RWPE2 (cell line): ENCODE measurements around the gene OXT.

Experiments
- ATAC-seq: fragments of 200-7000 bp; cut with Tn5 transposase; 3 replicates; pipeline ENCODE4 v1.9.1; 2021; ENCODE audit warnings: low read depth
- DNase-seq: peaks from one replicate; pipeline ENCODE4 v3.0.0-alpha.2; 2020; ENCODE audit warnings: low spot score
- H3K27ac ChIP-seq: fragments of 450-650 bp; 2 replicates; pipeline ENCODE4 v1.5.1; 2017; ENCODE audit warnings: mild to moderate bottlenecking; ENCODE audit not compliant: poor library complexity, severe bottlenecking
- H3K27me3 ChIP-seq: fragments of 250-450 bp; sonication (Bioruptor Pico); 2 replicates; pipeline ENCODE4 v1.5.1; 2021; ENCODE audit warnings: mild to moderate bottlenecking, moderate library complexity; ENCODE audit not compliant: insufficient read depth, poor library complexity, severe bottlenecking
- H3K36me3 ChIP-seq: fragments of 250-450 bp; sonication (Bioruptor Pico); 2 replicates; pipeline ENCODE4 v1.5.1; 2020; ENCODE audit warnings: low read depth, mild to moderate bottlenecking, moderate library complexity
- H3K4me1 ChIP-seq: fragments of 250-450 bp; sonication (Bioruptor Pico); 2 replicates; pipeline ENCODE4 v1.5.1; 2021; ENCODE audit warnings: mild to moderate bottlenecking, moderate library complexity; ENCODE audit not compliant: insufficient read depth, poor library complexity, severe bottlenecking
- H3K4me3 ChIP-seq: fragments of 250-450 bp; sonication (Bioruptor Pico); 2 replicates; pipeline ENCODE4 v1.5.1; 2021; ENCODE audit warnings: mild to moderate bottlenecking, moderate library complexity; ENCODE audit not compliant: severe bottlenecking
- H3K9me3 ChIP-seq: fragments of 250-450 bp; sonication (Bioruptor Pico); 2 replicates; pipeline ENCODE4 v1.5.1; 2021; ENCODE audit warnings: mild to moderate bottlenecking, moderate library complexity; ENCODE audit not compliant: severe bottlenecking
- TF ChIP-seq, protein P1 (sequence below): fragments of 450-650 bp; IDR thresholded peaks from one replicate; pipeline ENCODE4 v1.5.1; 2017; ENCODE audit warnings: mild to moderate bottlenecking, moderate library complexity; ENCODE audit not compliant: poor library complexity, severe bottlenecking

The OXT gene

DNA sequence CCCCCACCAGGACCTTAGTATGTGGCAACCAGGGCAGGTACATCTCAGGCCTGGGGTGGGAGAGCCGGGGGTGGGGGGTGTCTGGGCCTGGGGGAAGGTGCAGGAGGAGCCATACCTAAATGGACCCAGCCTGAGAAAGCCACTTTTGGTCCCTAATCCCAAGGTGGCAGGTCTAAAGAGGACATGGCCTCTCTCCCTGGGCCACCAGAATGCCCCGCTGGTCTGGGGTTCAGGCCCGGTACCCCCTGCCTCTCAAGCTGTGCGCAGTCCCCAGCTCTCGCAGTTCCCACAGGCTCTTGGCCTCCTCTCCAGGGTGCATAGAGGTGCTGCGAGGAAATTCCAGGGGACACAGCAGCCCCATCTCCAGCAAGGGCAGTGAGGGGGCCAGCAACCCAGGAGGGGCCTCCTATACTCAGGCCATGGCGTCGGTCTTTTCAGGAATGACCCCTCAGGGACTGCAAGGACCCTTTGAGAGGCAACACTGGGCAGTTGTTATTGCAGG lies 14.2 kb downstream of the OXT start:
- H3K4me1 ChIP-seq = no peaks in the 10 kb centered on the region
- H3K27ac ChIP-seq = no peak overlapping the region
- ATAC-seq (no peak), DNase-seq (no peak)
- no peak overlapping the region for H3K4me3 ChIP-seq
- TF ChIP-seq, protein P1, sequence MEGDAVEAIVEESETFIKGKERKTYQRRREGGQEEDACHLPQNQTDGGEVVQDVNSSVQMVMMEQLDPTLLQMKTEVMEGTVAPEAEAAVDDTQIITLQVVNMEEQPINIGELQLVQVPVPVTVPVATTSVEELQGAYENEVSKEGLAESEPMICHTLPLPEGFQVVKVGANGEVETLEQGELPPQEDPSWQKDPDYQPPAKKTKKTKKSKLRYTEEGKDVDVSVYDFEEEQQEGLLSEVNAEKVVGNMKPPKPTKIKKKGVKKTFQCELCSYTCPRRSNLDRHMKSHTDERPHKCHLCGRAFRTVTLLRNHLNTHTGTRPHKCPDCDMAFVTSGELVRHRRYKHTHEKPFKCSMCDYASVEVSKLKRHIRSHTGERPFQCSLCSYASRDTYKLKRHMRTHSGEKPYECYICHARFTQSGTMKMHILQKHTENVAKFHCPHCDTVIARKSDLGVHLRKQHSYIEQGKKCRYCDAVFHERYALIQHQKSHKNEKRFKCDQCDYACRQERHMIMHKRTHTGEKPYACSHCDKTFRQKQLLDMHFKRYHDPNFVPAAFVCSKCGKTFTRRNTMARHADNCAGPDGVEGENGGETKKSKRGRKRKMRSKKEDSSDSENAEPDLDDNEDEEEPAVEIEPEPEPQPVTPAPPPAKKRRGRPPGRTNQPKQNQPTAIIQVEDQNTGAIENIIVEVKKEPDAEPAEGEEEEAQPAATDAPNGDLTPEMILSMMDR = no peak
- peaks cover 26% of the 10 kb centered on the region for H3K27me3 ChIP-seq
- H3K9me3 ChIP-seq = no peaks in the 10 kb centered on the region
- H3K36me3 ChIP-seq = no peaks in the 10 kb centered on the region

DNA sequence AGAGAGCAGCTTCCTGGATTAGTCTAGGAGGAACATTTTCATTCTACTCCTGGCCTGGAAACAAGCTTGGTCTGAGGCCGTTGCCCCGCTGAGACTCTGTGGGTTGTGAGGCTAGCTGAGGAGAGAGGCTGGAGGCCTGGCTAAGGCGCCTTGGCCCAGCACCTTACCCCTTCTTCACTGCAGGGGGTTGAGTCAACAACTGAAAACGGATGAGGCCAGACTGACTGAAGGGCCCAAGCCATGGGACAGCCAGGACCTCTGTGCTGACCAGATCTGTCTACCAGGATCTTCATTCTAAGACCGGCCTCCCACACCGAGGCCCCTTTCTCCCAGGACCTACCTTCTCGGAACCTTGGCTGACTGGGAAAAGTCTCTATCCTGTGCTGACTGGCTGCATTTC lies 16.6 kb downstream of the OXT start:
- no peak for DNase-seq
- TF ChIP-seq, protein P1 = no peak
- ATAC-seq = no peak
- H3K9me3 ChIP-seq = no peaks in the 10 kb centered on the region
- H3K36me3 ChIP-seq = no peaks in the 10 kb centered on the region
- no peak overlapping the region for H3K27ac ChIP-seq
- H3K4me1 ChIP-seq = no peaks in the 10 kb centered on the region
- no peak overlapping the region for H3K4me3 ChIP-seq
- H3K27me3 ChIP-seq = peaks cover 19% of the 10 kb centered on the region

DNA sequence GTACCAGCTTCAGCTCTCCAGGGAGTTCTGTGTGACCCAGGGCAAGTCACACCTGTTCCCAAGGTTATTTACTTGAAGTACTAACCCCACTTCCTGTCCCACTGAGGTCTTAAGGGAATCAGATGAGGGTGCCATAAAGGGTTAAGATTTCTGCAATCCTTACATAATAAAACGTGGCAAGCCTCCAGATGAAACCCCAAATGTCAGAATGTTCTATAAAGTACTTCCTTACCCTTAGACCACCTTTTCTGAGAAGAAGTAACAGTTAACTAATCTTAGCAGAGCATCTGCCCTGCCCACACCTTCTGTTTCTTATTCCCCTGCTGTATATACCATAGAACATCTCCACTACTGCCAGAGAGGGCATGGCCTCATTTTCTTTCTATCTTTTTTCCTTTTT lies 19.1 kb downstream of the OXT start:
- no peak overlapping the region for H3K4me3 ChIP-seq
- TF ChIP-seq, protein P1 = no peak
- no peaks in the 10 kb centered on the region for H3K9me3 ChIP-seq
- no peak overlapping the region for H3K27ac ChIP-seq
- ATAC-seq (no peak), DNase-seq (no peak)
- H3K4me1 ChIP-seq = peaks cover 4% of the 10 kb centered on the region
- H3K36me3 ChIP-seq = no peaks in the 10 kb centered on the region
- peaks cover 9% of the 10 kb centered on the region for H3K27me3 ChIP-seq

DNA sequence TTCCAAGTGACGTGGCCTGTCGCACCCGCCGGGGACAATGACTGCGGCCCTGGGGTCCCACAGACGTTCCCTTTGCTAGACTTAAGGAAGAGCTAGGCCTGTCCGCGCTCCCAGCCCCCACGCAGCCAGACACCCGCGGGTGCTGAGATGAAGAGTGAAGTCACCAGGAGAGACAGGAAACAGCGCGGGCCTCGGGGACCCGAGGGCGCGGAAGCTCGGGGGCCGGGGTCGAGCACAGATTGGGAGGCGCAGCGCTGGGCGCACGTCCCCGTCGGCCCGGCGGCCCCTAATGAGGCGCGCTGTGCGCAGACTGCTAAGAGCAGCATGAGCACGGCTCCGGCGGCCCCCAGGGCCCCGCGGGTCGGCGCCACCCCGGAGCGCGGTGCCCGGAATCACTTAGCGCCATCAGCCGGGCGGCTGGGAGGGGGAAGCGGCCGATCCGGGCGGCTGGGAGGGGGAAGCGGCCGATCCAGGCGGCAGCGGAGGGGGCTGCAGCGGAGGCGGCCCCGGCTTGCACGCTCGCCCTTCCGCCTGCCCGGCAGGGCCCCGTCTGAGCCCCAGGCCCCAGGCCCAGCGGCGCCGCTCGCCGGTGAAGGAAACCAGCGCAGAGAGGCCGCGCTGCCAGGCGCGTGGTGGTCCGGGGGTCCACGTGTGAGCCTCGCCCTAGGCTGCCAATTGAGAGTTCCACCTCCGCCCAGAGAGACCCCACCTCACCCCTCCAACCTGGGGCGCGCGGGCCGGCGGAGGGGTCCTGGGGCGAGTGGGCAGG lies 21.4 kb downstream of the OXT start:
- Histone ChIP-seq H3K27ac (no peak overlapping the region), H3K27me3 (peaks cover 9% of the 10 kb centered on the region), H3K4me1 (peaks cover 4% of the 10 kb centered on the region), H3K4me3 (no peak overlapping the region), H3K9me3 (no peaks in the 10 kb centered on the region), H3K36me3 (no peaks in the 10 kb centered on the region)
- TF ChIP-seq, protein P1 = no peak
- no peak for ATAC-seq
- no peak for DNase-seq

DNA sequence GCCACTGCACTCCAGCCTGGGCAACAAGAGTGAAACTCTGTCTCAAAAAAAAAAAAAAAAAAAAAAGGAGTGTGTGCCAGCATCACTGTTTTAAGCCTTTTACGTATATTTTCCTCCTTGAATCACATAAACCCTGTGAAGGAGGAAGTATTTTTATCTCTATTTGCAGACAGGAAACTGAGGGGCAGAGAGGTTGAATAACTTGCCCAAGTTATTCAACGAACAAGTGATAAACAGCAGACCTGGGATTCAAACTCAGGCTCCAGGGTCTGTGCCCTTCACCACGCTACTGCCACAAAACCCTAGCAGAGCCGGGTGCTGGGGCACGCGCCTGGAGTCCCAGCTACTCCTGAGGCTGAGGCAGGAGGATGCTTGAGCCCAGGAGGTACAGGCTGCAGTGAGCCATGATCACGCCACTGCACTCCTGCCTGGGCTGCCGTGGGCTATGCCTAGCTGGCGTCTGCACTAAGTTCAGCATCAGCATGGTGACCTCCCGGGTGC lies 22.5 kb downstream of the OXT start:
- Histone ChIP-seq H3K27ac (no peak overlapping the region), H3K4me3 (no peak overlapping the region), H3K9me3 (no peaks in the 10 kb centered on the region), H3K36me3 (no peaks in the 10 kb centered on the region), H3K27me3 (peaks cover 9% of the 10 kb centered on the region), H3K4me1 (peaks cover 4% of the 10 kb centered on the region)
- TF ChIP-seq, protein P1 = no peak
- DNase-seq (no peak), ATAC-seq (no peak)
